ENCODE data around the gene SPAG9. TPM values are rescaled to one million over a fixed set of nuclear protein-coding genes. Genes with fewer than 3 reads are reported as not detected.

The SPAG9 gene
- total RNA-seq, 1 experiment from 2014 or later, result 78.5 TPM

DNA sequence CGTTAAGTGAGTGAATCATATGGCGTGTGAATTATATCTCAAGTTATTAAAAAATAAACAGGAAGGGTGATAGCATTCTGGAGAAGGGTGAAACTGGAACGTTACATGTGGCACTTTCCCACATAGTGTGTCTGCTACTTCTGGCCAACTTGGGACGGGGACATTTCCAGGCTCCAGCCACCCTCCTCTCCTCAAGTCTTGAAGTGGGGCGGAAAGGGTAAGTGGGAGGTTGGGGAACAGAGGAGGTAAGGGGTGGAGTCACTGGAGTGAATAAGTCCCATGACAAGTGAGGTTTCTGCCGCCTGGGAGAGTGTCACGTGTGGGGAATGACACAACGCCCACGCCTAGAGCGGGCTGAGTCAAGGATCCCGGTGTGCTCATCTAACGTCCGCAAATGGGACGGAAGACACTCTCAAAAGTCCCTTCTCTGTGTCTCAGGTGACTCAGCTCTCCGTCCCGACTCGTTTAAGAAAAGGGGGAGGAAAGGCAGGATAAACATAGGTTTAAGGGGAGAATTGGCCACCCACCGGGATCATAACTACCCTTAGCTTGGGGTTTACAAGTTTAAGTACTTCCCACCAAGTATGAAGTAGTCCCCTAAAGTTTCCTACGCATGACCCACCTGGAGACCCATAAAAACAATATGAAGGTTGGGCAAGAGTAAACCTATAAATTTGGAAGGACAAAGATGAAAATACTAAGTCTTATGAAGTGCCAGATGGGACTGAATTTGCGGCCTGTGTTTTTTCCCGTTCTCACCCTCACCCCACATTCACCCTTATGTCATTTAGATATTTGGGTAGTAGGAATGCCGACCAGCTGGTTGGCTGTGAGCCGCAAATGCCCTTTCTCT is 1.2 kb upstream of the SPAG9 start:
- Mint-ChIP-seq H3K9me3 (ENCODE audit: unreplicated experiment) (no peaks in the 10 kb centered on the region), H3K27me3 (ENCODE audit: insufficient read depth, unreplicated experiment) (no peaks in the 10 kb centered on the region), H3K36me3 (ENCODE audit: insufficient read depth, unreplicated experiment) (peaks cover 6% of the 10 kb centered on the region), H3K4me3 (ENCODE audit: unreplicated experiment) (peak overlapping the region; percentile 96), H3K27ac (ENCODE audit: low read depth, unreplicated experiment) (peak overlapping the region; percentile 100), H3K4me1 (ENCODE audit: insufficient read depth, unreplicated experiment) (peaks cover 25% of the 10 kb centered on the region)
- no TSS peak for BruUV-seq (replicated peaks)
- TF ChIP-seq, protein P1, sequence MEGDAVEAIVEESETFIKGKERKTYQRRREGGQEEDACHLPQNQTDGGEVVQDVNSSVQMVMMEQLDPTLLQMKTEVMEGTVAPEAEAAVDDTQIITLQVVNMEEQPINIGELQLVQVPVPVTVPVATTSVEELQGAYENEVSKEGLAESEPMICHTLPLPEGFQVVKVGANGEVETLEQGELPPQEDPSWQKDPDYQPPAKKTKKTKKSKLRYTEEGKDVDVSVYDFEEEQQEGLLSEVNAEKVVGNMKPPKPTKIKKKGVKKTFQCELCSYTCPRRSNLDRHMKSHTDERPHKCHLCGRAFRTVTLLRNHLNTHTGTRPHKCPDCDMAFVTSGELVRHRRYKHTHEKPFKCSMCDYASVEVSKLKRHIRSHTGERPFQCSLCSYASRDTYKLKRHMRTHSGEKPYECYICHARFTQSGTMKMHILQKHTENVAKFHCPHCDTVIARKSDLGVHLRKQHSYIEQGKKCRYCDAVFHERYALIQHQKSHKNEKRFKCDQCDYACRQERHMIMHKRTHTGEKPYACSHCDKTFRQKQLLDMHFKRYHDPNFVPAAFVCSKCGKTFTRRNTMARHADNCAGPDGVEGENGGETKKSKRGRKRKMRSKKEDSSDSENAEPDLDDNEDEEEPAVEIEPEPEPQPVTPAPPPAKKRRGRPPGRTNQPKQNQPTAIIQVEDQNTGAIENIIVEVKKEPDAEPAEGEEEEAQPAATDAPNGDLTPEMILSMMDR (IDR thresholded peaks at IDR 0.05; ENCODE audit: unreplicated experiment), result no peak
- CTCF ChIA-PET, result interaction anchor here (0.9 to 2.7 kb wide), 5 partner anchors 21 to 121 kb away, joined by 3 to 19 read pairs (median 4); partner anchors contain the start of gene NME1
- POLR2A ChIA-PET, result interaction anchor here (0.7 to 6.6 kb wide), 34 partner anchors 10 to 414 kb away, joined by 3 to 145 read pairs (median 4); partner anchors contain the start of genes ANKRD40, NME1, NME2 and TOB1
- peak; percentile 97 for DNase-seq (ENCODE audit: unreplicated experiment)
- intact Hi-C loops (cut with micrococcal nuclease), result no loop called here

DNA sequence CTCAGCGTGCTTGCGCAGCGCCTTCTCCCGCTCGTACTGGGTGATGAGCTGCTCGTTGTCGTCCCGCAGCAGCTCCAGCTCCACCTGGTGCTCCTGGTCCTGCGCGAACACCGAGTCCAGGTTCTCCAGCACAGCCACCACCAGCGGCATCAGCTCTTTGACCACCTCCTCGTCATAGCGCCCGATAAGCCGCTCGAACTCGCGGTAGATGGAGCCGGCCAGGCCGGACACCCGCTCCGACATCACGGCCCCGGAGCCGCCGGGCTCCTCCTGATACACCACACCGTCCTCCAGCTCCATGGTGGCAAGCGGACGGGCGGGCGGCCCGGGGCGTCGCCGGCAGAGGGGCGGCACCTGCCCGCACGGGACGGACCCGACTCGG is 320 bp downstream of the SPAG9 start:
- POLR2A ChIA-PET, result interaction anchor here (0.6 to 6.6 kb wide), 25 partner anchors 11 to 747 kb away, joined by 3 to 145 read pairs (median 4); partner anchors contain the start of genes ANKRD40, EME1, MRPL27 and NME1
- BruUV-seq (replicated peaks), result no TSS peak

DNA sequence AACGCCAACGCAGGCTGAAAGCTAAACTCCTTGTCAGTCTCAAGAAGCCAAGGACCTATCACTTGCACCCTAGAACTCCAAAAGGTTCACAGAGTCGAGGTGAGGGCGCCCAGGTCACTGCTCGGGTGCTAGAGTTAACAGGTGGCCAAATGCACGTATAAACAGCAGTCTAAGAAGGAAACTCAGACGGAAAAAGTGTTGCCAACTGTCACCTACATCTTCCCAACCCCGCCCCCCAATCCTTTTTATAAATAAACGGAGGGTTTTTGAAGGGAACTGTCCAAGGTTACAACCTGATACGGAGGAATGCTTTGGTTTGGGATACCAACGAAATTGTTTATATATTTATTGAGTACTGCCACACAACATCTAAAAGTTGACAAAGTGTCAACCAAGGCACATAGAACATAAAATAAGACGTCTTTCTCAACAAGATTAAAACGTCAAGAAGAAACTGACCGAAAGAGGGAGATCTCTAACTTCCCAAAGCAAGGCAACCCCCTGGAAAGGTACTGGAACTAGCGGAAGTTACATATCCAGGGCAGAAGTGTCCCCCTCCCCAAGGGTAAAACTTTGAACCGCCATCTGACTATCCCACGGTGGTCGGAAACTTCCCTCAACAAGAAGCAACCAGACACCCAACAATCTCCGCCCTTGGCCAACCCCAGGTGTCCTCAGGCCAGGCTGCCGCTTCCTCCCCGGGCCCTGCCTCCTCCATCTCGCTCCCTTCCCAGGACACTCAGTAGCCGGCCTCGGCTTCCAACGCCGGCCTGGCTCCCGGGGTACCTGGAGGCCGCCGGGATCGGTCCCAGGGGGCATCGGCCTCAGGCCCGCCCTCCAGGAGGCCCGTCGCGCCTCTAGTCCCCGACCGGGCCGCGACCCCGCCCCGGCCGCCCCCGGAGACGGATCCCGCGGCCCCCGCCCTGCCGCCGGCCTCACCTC is 982 bp downstream of the SPAG9 start:
- POLR2A ChIA-PET, result interaction anchor here (0.6 to 6.6 kb wide), 25 partner anchors 10 to 747 kb away, joined by 3 to 145 read pairs (median 4); partner anchors contain the start of genes ANKRD40, EME1, MRPL27 and NME1
- Mint-ChIP-seq H3K9me3 (ENCODE audit: unreplicated experiment) (no peaks in the 10 kb centered on the region), H3K36me3 (ENCODE audit: insufficient read depth, unreplicated experiment) (peaks cover 11% of the 10 kb centered on the region), H3K27ac (ENCODE audit: low read depth, unreplicated experiment) (peak overlapping the region; percentile 100), H3K27me3 (ENCODE audit: insufficient read depth, unreplicated experiment) (no peaks in the 10 kb centered on the region), H3K4me1 (ENCODE audit: insufficient read depth, unreplicated experiment) (peaks cover 24% of the 10 kb centered on the region), H3K4me3 (ENCODE audit: unreplicated experiment) (peak overlapping the region; percentile 96)
- TF ChIP-seq, protein P1 (IDR thresholded peaks at IDR 0.05; ENCODE audit: unreplicated experiment), result peak; percentile 31
- CTCF ChIA-PET, result interaction anchor here (0.5 to 2.7 kb wide), 10 partner anchors 28 to 943 kb away, joined by 3 to 19 read pairs (median 4); partner anchors contain the start of gene NME1
- intact Hi-C loops (cut with micrococcal nuclease), result loop anchor here (1.0 kb wide), 2 partner anchors 34 to 118 kb away; partner anchors contain the start of gene NME1
- peak; percentile 52 for DNase-seq (ENCODE audit: unreplicated experiment)
- TSS peak; percentile 17 for BruUV-seq (replicated peaks)

More for the DNA sequence above, 320 bp downstream of the SPAG9 start:
- TF ChIP-seq, protein P1 (IDR thresholded peaks at IDR 0.05; ENCODE audit: unreplicated experiment), result no peak
- intact Hi-C loops (cut with micrococcal nuclease), result loop anchor here (1.0 kb wide), 1 partner anchor 119 kb away; no protein-coding TSS in a partner anchor
- H3K4me3 Mint-ChIP-seq (ENCODE audit: unreplicated experiment), result peak overlapping the region; percentile 96
- H3K27me3 Mint-ChIP-seq (ENCODE audit: insufficient read depth, unreplicated experiment), result no peaks in the 10 kb centered on the region
- peaks cover 6% of the 10 kb centered on the region for H3K36me3 Mint-ChIP-seq (ENCODE audit: insufficient read depth, unreplicated experiment)
- CTCF ChIA-PET, result interaction anchor here (0.5 to 2.7 kb wide), 9 partner anchors 19 to 120 kb away, joined by 3 to 19 read pairs (median 4); partner anchors contain the start of gene NME1
- DNase-seq (ENCODE audit: unreplicated experiment), result no peak
- H3K9me3 Mint-ChIP-seq (ENCODE audit: unreplicated experiment), result no peaks in the 10 kb centered on the region
- peaks cover 30% of the 10 kb centered on the region for H3K4me1 Mint-ChIP-seq (ENCODE audit: insufficient read depth, unreplicated experiment)
- peak overlapping the region; percentile 100 for H3K27ac Mint-ChIP-seq (ENCODE audit: low read depth, unreplicated experiment)
